Measurements from ENCODE around the gene NIF3L1. TPM values are rescaled to one million over a fixed set of nuclear protein-coding genes. Genes with fewer than 3 reads are reported as not detected.

NIF3L1 gene
- total and polyA plus RNA-seq, 2 of the 13 experiments (the other 11 are each of a cell fraction or from before 2014, with no cell fraction given): 67.9 to 75.2 TPM

GRCh38 chr2:200888704-200889625 is at the start of gene NIF3L1, which contains the start of gene PPIL3 (continued):
- peak; percentile 96 for TF ChIP-seq ZFP36L1 (CRISPR knock-in tag; IDR thresholded peaks at IDR 0.05)
- TF ChIP-seq CREB1 (IDR thresholded peaks at IDR 0.05): peak; percentile 96
- TF ChIP-seq CREB1 (CRISPR knock-in tag; IDR thresholded peaks at IDR 0.05): peak; percentile 99
- no peak; the same call in 1 of the 2 replicates for TF ChIP-seq HOXA9 (CRISPR knock-in tag; IDR thresholded peaks at IDR 0.05; ENCODE audit: borderline replicate concordance)
- no peak for TF ChIP-seq TEAD2 (CRISPR knock-in tag; IDR thresholded peaks at IDR 0.05)
- peak; percentile 94 for TF ChIP-seq HOXA3 (CRISPR knock-in tag; IDR thresholded peaks at IDR 0.05)
- TF ChIP-seq ZNF704 (CRISPR knock-in tag; IDR thresholded peaks at IDR 0.05; ENCODE audit: borderline replicate concordance): peak; percentile 92; the same call in 1 of the 2 replicates
- TF ChIP-seq ZNF33A (CRISPR knock-in tag; IDR thresholded peaks at IDR 0.05; ENCODE audit: borderline replicate concordance): no peak; the same call in 1 of the 2 replicates
- 0 out of 2 replicates have a peak, but pooled peaks have one; percentile 68 for TF ChIP-seq ZNF790 (CRISPR knock-in tag; IDR thresholded peaks at IDR 0.05; ENCODE audit: borderline replicate concordance)
- peak in 1 of 2 experiments; percentile 40; a peak in 1 of 4 replicates for TF ChIP-seq ATF4 (CRISPR knock-in tag; IDR thresholded peaks at IDR 0.05)
- no peak for TF ChIP-seq KAT2B (IDR thresholded peaks at IDR 0.05; ENCODE audit: borderline replicate concordance, low read depth, low read length)
- no peak for TF ChIP-seq ZNF414 (CRISPR knock-in tag; IDR thresholded peaks at IDR 0.05)
- peak; percentile 85 for TF ChIP-seq ZNF614 (CRISPR knock-in tag; IDR thresholded peaks at IDR 0.05; ENCODE audit: borderline replicate concordance)
- TF ChIP-seq ZNF432 (CRISPR knock-in tag; IDR thresholded peaks at IDR 0.05; ENCODE audit: borderline replicate concordance): no peak
- TF ChIP-seq SOX13 (IDR thresholded peaks at IDR 0.05): no peak
- peak in 1 of 2 experiments; percentile 69; a peak in 2 of 4 replicates for TF ChIP-seq SOX13 (CRISPR knock-in tag; conservative IDR thresholded peaks at IDR 0.05 in 1 of 2, IDR thresholded peaks at IDR 0.05 in 1 of 2)
- no peak; the same call in 1 of the 2 replicates for TF ChIP-seq MBD4 (IDR thresholded peaks at IDR 0.05; ENCODE audit: borderline replicate concordance, low read length)
- TF ChIP-seq ZNF234 (CRISPR knock-in tag; conservative IDR thresholded peaks at IDR 0.05): peak; percentile 85; the same call in 1 of the 2 replicates
- TF ChIP-seq ZMYM2 (CRISPR knock-in tag; IDR thresholded peaks at IDR 0.05): peak; percentile 87
- no peak for TF ChIP-seq ZNF326 (CRISPR knock-in tag; IDR thresholded peaks at IDR 0.05; ENCODE audit: borderline replicate concordance)
- TF ChIP-seq ZNF3 (CRISPR knock-in tag; IDR thresholded peaks at IDR 0.05): peak; percentile 73; the same call in 1 of the 2 replicates
- TF ChIP-seq ZNF331 (CRISPR knock-in tag; IDR thresholded peaks at IDR 0.05): peak; percentile 80; the same call in 1 of the 2 replicates
- TF ChIP-seq SRSF4 (IDR thresholded peaks at IDR 0.05; ENCODE audit: low read depth, low read length, poor library complexity, severe bottlenecking): no peak
- peak; percentile 93 for TF ChIP-seq POLR2G (IDR thresholded peaks at IDR 0.05; ENCODE audit: low read depth, low read length)
- peak; percentile 23; the same call in 1 of the 2 replicates for TF ChIP-seq MYNN (CRISPR knock-in tag; IDR thresholded peaks at IDR 0.05; ENCODE audit: low read depth)
